ENCODE results near the gene TACR2.

GRCh38 chr10:69418052-69418752 lies 1.5 kb upstream of the TACR2 start:
- TF ChIP-seq CTCF (IDR thresholded peaks at IDR 0.05) (no peak), POLR2AphosphoS5 (IDR thresholded peaks at IDR 0.05; ENCODE audit: insufficient read depth in 1 of 2, low read depth in 1 of 2) (no peak)

Measured in vagina (tissue), 2 donors.